ENCODE data around the gene TP53INP2. TPM values are rescaled to one million over a fixed set of nuclear protein-coding genes. Genes with fewer than 3 reads are reported as not detected.
A peak's percentile ranks its signal among the peaks of the same experiment; 100 is the strongest.

The TP53INP2 gene
- total and polyA plus RNA-seq, 2 of the 13 experiments (the other 11 are each of a cell fraction or from before 2014, with no cell fraction given), result 5.2 to 18.8 TPM

GRCh38 chr20:34676642-34677373 is 27.3 kb upstream of the TP53INP2 start, which contains the start of gene PIGU (continued):
- TF ChIP-seq, protein P1, sequence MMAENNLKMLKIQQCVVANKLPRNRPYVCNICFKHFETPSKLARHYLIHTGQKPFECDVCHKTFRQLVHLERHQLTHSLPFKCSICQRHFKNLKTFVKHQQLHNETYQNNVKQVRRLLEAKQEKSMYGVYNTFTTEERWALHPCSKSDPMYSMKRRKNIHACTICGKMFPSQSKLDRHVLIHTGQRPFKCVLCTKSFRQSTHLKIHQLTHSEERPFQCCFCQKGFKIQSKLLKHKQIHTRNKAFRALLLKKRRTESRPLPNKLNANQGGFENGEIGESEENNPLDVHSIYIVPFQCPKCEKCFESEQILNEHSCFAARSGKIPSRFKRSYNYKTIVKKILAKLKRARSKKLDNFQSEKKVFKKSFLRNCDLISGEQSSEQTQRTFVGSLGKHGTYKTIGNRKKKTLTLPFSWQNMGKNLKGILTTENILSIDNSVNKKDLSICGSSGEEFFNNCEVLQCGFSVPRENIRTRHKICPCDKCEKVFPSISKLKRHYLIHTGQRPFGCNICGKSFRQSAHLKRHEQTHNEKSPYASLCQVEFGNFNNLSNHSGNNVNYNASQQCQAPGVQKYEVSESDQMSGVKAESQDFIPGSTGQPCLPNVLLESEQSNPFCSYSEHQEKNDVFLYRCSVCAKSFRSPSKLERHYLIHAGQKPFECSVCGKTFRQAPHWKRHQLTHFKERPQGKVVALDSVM (CRISPR knock-in tag; IDR thresholded peaks at IDR 0.05), result peak; percentile 71; the same call in 1 of the 2 replicates
- peak; percentile 91 for TF ChIP-seq SPEN (CRISPR knock-in tag; IDR thresholded peaks at IDR 0.05; ENCODE audit: low read depth)
- TF ChIP-seq MAF1 (CRISPR knock-in tag; IDR thresholded peaks at IDR 0.05; ENCODE audit: borderline replicate concordance), result peak; percentile 95
- peak; percentile 35; the same call in 1 of the 2 replicates for TF ChIP-seq ATF7-NPFF (CRISPR knock-in tag; IDR thresholded peaks at IDR 0.05; ENCODE audit: low read depth)
- TF ChIP-seq SMYD3 (CRISPR knock-in tag; IDR thresholded peaks at IDR 0.05), result no peak
- TF ChIP-seq ZNF503 (CRISPR knock-in tag; IDR thresholded peaks at IDR 0.05), result peak; percentile 72; the same call in 1 of the 2 replicates
- TF ChIP-seq MTERF4 (CRISPR knock-in tag; IDR thresholded peaks at IDR 0.05), result peak; percentile 90; the same call in 1 of the 2 replicates
- no peak for TF ChIP-seq PREB (CRISPR knock-in tag; IDR thresholded peaks at IDR 0.05)
- TF ChIP-seq FOXO1 (CRISPR knock-in tag; IDR thresholded peaks at IDR 0.05), result peak; percentile 73; the same call in 1 of the 2 replicates
- peak; percentile 98 for TF ChIP-seq HDAC1 (CRISPR knock-in tag; IDR thresholded peaks at IDR 0.05)
- TF ChIP-seq SRY (CRISPR knock-in tag; IDR thresholded peaks at IDR 0.05), result peak; percentile 97
- no peak; the same call in 1 of the 2 replicates for TF ChIP-seq JUND (CRISPR knock-in tag; IDR thresholded peaks at IDR 0.05)
- TF ChIP-seq SP5 (CRISPR knock-in tag; IDR thresholded peaks at IDR 0.05; ENCODE audit: borderline replicate concordance, low read depth), result peak; percentile 90
- no peak for TF ChIP-seq SCMH1 (CRISPR knock-in tag; IDR thresholded peaks at IDR 0.05; ENCODE audit: borderline replicate concordance)
- no peak; the same call in 1 of the 2 replicates for TF ChIP-seq GTF3A (CRISPR knock-in tag; conservative IDR thresholded peaks at IDR 0.05)
- 0 out of 2 replicates have a peak, but pooled peaks have one; percentile 65 for TF ChIP-seq ZNF44 (CRISPR knock-in tag; IDR thresholded peaks at IDR 0.05)
- TF ChIP-seq TMF1 (CRISPR knock-in tag; IDR thresholded peaks at IDR 0.05; ENCODE audit: low read depth), result no peak
- TF ChIP-seq ZNF343 (CRISPR knock-in tag; IDR thresholded peaks at IDR 0.05), result peak; percentile 58; the same call in 1 of the 2 replicates
- no peak for TF ChIP-seq GTF2F1 (IDR thresholded peaks at IDR 0.05; ENCODE audit: low read length)
- peak; percentile 70; the same call in 1 of the 2 replicates for TF ChIP-seq PITX1 (CRISPR knock-in tag; IDR thresholded peaks at IDR 0.05)
- TF ChIP-seq ZNF335 (CRISPR knock-in tag; IDR thresholded peaks at IDR 0.05), result no peak
- TF ChIP-seq THRA (CRISPR knock-in tag; IDR thresholded peaks at IDR 0.05; ENCODE audit: borderline replicate concordance), result peak; percentile 93
- no peak for TF ChIP-seq TAF15 (IDR thresholded peaks at IDR 0.05; ENCODE audit: low read depth, low read length, poor library complexity, severe bottlenecking)
